Ishikawa (cell line): ENCODE data around the gene LRP5.

Source experiments
- NFIC ChIP-seq: IDR thresholded peaks from 2 replicates; pipeline ENCODE4 v1.6.1; 2012
- TCF12 ChIP-seq: IDR thresholded peaks from 2 replicates; pipeline ENCODE4 v1.6.1; 2012; ENCODE audit warnings: low read depth

DNA sequence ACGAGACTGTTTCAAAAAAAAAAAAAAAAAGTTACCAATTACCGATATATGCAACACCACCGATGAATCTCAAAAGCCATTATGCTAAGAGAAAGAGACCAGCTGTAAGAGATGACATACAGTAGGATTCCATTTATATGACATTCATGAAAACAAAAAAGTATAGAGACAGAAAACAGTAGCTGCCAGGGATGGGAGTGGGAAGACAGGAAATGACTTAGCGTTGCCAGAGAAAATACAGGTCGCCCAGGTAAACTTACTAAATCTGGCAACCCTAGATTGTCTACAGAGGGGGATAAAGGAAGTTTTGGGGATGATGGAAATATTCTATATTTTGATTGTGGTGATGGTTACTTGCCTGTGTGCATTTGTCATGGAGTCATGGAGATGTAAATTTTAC lies 32.7 kb upstream of the LRP5 start:
- TF ChIP-seq TCF12 (no peak), NFIC (no peak)
